NAMALWA (cell line): ENCODE results near the gene AADACL4.
"Not testable (repeated sequence)": the region's sequence is repeated elsewhere in the genome, so short reads cannot be mapped to it uniquely, and the experiment has no call there.

Experiments
- DNase-seq: peaks from one replicate; pipeline ENCODE4 v3.0.0-alpha.2; 2015; ENCODE audit warnings: low spot score

Gene AADACL4

DNA sequence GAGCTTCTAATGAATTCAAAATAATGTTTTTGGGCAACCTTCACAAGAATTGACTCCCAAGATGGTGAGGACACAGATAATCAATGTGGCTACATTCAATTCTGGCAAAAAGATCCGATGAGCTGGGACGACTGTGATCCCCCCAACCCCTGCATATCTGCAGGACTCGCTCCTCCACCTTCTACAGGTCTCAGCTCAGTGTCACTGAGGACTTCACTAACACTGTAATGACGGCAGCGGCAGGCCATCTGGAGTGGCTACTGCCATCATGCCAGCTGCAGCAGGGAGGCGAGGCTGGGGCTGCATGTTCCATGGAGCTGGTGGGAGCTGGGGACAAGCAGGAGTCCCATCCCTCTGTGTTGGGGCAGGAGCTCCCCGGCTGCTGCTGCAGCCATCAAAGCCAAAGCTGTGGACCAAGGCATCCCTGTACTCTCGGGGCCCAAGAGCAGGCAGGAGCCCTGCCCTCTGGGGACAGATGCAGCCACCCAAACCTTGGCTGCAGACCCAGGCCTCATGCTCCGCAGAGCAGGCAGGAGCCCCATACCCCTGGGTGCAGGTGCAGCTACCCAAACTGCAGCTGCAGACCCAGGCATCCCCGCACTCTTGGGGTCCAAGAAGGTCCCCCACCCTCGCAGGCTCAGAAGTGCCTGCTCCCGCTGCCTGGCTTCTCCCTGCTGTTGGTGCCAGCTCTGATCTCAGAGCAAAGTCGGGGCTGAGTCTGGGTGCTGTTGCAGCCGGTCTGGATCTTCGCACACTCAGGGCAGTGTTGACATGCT is 13.7 kb upstream of the AADACL4 start:
- DNase-seq, result no peak

DNA sequence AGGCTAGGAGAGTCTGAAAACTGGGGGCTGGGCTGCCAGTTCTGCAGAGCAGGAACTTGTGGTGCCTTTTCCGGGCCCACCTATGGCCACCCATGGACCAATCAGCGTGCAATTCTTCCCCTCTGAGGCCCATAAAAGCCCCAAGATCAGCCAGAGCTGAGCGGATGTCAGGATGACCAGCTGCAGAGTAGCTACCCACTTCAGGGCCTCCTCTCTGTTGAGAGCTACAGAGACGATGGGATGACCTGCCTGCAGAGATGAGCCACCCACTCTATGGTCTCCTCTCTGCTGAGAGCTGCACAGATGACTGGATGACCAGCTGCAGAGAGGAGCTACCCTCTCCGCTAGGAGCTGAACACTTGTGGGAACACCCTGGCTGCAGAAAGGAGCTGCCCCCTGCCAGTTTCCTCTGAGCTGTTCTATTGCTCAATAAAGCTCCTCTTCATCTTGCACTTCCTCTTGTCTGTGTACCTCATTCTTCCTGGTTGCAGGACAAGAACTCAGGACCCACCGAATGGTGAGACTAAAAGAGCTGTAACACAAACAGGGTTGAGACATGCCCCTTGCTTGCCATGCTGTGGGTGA is 12.8 kb upstream of the AADACL4 start:
- DNase-seq, result no peak

DNA sequence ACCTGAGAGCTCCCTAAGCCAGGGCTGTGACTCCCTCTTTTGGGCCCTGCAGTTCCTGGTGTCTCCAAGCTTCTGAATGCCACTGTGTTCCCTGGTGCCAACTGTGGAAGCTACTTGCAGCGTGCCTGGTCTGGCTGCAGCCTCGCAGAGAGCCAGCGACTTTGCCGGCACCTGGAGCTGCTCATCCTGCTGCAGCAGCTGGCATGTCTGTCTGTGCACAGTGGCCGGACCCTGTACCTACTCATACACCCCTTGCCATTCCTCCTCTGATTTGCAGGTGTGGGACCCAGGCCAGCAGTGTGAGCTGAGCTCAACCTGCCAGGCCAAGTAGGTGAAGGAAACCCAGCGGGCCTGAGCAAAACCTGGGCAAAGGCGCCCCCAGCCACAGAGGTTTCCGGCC is 12.3 kb upstream of the AADACL4 start:
- no peak for DNase-seq

DNA sequence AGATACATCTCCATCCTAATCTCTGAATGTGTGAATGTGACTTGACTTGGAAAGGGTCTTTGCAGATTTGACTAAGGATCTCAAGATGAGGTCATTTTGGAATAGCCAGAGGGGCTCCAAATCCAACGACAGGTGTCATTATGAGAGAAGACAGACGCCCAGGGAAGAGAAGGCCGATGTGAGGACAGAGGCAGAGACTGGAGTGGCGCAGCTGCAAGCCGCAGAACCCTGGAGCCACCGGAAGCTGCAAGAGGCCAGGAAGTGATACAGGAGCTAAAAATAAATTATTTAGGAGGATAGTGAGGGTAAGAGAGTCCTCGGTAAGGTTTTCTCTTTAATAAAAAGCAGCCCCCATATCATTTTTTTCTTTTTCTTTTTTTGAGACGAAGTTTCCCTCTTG is 9.7 kb upstream of the AADACL4 start:
- no peak for DNase-seq

DNA sequence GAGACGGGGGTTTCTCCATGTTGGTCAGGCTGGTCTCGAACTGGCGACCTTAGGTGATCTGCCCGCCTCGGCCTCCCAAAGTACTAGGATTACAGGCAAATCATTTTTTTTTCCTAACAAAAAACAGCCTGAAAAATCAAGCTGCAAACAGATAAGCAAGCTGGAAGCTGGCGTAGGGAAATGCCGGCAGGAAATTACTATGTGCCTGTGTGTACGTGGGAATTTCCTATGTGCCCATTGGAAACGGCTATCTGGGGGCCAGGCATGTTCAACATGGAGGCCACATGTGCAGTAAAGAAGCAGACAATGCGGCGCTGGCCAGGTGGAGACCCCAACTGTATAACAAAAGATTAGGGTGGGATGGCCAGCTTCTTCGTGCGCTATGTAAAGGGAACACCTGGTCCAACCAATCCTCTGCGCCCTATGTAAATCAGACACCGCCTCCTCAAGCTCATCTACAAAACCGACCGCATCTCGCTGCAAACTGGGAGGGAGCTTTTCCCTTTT is 9.1 kb upstream of the AADACL4 start:
- no peak for DNase-seq

DNA sequence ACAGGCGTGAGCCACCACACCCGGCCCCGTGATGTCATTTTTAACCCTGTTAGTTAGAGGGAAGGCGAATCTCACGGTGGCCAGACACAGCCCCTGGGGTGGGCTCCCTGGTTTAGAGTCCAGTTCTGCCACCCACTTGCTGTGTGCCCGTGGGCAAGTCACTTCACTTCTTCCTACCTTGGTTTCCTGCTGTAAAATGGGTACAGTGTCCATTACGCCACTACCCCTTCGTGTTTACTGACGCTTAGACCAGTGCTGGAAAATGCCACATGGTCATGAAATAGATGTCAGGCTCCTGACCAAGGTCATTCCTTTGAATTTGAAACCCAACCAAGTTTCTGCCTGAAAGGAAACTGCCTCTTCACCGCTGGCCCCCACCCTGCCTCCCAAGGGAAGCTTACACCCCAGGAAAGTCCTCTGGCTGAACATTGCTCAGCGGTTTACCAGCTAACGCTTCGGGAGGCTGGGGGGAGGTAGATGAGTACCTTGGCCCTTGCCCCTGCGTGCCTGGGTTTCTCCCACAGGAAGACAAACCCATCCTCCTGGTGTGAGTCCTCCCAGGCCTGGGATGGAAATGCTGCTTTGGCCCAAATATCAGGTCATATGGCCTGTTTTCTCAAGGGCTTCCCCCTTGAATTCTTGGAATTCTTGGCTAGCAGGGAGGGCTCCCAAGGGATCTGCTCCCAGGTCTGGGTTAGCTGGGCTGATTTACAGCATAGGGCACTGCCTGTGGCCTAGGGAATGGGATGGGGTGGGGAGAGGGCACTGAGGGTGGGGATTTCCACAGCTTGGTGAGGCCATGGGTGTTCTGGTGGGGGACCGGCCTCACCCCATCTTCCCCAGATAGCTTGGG is 7.6 kb upstream of the AADACL4 start:
- DNase-seq, result no peak

DNA sequence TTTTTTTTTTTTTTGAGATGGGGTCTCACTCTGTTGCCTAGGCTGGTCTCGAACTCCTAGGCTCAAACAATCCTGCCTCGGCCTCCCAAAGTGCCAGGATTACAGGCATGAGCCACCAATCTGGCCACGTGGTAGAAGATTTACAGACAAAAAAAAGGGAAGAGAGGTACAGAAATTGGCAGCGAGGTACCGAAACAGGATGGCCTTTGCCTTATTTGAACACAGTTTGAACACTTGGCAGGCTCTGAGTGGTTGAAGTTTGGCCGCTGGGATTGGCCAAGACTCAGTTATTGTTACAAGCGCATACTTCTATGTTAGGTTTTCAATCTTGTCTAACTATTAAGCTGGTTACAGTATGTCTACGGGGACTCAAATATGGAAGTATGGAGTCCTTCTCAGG is 6.2 kb upstream of the AADACL4 start:
- no peak for DNase-seq

DNA sequence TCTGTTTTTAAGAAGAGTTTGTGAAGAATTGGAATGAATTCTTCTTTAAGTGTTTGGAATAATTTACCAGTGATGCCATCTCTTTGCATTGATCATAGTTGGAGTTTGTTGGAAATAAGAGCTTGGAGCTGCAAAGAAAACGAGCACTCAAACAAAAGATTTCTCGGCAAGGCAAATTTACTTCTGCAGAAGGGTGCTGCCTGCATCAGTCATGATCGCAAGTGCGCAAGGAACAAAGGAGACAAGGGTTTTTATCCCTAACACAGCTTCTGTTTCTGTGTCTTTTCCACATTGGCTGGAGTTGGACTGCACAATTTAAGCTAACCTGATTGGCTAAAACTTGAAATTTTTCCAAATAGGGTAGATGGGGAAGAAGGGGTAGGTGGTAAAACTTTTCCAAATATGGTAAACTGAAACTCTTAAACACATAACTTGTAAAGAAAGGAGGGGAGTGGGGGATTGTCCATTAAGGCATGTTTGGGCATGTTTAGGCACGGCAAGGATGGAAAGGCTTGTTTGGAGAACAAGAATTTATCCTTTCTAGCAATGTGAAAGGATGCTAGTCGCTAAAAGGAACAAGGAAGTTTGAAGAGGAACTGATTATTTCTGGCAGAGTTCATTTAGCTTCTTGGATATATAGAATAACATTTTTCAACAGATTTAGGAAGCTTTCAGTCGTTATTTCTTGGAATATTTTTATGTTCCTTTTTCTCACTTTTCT is 3.5 kb upstream of the AADACL4 start:
- no peak for DNase-seq

DNA sequence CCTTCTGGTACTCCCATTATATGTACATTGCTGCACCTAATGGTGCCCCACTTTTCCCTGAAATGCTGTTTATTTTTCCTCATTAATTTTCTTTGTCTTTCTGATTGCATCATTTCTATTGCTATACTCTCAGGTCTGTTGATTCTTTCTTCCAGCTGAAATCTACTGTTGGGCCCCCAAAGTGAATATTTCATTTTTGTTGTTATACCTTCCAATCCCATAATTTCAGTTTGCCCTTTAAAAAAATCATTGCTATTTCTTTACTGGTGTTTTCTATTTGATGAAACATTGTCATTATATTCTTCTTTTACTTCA is 3.0 kb upstream of the AADACL4 start:
- no peak for DNase-seq

DNA sequence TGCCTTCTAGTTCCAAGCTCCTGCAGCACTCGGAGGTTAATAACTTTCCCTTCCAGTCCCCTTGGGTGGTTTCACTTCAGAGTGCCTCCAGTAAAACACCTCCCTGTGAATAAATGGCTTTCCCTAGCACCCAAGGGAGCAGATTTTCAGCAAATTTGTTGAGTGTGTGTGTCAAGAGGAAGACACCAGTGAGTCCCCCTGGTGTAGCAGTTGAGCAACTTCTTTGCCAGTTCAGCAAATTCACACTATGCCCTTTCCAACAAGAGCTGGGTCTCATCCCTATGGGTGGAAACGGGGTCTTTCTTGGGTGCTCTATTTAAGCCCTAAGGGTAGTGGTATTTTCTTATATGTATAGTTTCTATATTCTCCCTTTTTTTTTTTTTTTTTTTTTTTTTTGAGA is 806 bp upstream of the AADACL4 start:
- no peak for DNase-seq

DNA sequence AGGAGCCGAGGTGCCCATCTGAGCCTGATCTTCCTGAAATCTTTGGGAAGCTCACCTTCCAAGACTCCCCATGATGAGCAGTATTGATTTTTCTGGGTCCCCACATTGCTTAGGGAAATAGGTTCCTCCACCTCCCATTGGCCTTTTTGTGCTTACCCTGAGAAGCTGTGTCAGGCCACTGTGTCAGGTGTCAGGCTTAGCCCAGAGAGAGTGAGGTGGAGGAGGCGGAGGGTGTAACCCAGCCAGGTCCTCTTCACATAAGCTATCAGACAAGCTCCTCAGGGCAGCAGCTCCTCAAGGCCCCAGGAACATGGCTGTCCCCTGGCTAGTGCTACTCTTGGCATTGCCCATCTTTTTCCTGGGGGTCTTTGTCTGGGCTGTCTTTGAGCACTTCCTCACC is 352 bp downstream of the AADACL4 start:
- DNase-seq, result no peak

DNA sequence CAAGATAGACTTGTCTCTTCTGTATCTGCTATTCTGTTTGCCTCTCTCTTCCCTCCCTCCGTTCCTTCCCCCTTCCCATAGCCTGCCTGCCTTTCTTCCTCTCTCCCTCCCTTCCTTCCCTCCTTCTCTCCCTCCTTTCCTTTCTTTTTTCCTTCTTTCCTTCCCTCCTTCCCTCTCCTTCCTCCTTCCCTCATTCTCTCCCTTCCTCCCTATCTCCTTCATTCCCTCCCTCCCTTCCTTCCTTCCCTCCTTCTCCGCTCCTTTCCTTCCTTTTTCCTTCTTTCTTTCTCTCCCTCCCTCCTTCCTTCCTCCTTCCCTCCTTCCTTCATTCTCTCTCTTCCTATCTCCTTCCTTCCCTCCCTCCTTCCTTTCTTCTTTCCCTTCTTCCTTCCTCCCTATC is 944 bp downstream of the AADACL4 start:
- DNase-seq, result no peak

DNA sequence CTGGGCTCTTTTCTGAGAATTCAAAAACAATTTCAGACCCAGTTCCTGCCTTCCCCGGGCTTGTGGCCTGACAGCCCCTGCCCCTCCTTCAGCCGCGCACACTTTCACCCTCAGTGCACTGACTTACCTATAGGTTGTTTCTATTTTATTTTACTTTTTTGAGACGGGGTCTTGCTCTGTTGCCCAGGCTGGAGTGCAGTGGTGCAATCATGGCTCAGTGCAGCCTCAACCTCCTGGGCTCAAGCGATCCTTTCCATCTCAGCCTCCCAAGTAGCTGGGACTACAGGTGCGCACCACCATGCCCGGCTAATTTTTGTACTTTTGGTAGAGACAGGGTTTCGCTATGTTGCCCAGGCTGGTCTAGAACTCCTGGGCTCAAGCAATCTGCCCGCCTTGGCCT is 1.5 kb downstream of the AADACL4 start:
- DNase-seq, result not testable (repeated sequence)

DNA sequence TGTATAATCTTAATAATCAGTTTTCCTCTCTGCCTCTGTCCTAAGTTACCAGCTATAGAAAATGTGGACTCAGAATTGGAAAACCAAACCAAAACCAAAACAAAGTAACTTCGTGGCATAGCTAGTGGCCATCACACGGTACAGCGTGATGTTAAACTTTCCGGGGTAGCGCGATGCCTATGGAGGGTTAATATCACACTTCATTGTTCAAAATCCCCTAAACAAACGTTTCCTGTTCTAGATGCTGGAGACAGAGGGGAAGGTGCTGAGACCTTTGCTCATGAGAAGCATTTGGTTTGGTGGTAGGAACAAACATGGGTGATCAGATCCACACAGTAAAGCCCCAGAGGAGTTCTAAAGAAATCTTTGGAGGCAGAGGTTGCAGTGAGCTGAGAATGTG is 4.9 kb downstream of the AADACL4 start:
- DNase-seq, result no peak

DNA sequence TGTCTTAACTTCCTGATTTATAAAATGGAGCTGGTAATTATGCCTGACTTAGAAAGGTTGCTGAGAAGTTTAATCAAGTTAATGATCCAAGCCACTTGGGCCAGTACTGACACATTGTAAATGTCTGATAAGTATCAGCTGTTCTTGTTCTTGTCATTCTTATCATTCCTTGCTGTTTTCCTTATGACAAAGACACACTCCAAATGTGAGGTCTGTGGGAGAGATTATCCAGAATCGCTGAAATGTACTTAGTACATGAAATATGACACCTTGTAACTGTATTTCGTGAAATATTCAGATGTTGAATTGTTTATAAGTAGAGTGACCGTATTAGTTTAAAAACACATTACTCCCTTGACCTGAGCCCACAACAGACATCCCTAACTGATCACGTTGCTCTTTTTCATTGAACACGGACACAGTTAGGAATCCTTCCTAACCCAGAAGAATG is 6.1 kb downstream of the AADACL4 start:
- DNase-seq, result no peak

DNA sequence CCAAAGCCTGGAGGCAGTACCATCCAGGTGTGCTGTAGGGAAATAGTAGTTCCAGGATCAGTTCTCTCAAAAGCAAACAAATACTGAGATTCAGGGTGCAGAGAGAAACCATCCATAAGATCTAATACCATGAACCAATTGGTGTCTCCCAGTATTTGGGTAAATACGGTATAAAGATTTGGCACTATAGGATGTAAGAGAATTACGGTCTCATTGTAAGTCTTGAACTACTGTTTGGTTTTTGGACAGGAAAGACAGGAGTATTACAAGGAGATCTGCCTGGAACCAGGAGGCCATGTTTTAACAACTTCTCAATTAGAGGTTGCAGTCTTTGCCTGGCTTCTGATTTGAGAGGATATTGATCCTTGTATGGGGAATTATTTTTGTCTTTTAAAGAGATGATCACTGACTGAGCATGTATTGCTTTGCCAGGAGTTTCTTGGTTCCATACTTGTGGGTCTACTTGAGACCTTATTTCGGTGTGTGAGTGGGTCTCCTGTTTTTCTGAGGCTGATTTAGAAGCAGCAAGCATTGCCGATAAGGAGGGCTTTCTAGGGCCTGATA is 10.2 kb downstream of the AADACL4 start:
- DNase-seq, result peak; percentile 24

DNA sequence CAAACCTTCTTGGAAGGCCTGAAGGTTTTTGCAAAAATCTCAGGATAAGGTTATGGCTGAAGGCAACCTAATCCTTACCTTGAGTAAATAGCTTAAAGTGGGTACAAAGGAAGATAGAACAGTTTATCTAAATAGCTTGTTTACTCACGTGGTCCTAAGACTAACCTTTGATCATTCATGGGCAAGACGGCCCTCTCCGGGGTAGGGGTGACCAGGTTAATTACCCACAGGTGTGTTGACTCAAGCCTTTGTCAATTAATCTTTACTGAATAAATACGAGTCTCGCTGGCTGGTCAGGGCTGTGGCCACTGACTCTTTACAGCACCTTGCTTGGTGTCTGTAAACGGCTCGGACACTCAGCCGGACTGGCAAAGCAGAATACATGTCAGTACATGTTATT is 10.8 kb downstream of the AADACL4 start:
- no peak for DNase-seq

DNA sequence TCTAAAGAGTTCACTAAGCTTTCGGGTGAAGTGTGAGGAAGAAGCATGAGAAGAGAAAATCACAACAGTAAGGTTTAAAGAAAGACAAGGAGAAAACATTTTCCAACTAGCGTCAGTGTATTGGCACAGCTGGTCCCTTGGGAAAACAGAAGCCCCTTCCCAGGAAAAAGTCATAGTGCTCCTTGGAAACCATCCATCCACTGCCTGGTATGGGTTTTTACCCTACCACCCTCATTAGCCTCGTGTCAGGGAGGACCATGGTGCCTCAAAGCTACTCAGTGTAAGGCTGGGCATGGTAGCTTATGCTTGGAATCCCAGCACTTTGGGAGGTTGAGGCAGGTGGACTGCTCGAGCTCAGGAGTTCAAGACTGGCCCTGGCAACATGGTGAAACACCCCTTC is 12.7 kb downstream of the AADACL4 start:
- no peak for DNase-seq

DNA sequence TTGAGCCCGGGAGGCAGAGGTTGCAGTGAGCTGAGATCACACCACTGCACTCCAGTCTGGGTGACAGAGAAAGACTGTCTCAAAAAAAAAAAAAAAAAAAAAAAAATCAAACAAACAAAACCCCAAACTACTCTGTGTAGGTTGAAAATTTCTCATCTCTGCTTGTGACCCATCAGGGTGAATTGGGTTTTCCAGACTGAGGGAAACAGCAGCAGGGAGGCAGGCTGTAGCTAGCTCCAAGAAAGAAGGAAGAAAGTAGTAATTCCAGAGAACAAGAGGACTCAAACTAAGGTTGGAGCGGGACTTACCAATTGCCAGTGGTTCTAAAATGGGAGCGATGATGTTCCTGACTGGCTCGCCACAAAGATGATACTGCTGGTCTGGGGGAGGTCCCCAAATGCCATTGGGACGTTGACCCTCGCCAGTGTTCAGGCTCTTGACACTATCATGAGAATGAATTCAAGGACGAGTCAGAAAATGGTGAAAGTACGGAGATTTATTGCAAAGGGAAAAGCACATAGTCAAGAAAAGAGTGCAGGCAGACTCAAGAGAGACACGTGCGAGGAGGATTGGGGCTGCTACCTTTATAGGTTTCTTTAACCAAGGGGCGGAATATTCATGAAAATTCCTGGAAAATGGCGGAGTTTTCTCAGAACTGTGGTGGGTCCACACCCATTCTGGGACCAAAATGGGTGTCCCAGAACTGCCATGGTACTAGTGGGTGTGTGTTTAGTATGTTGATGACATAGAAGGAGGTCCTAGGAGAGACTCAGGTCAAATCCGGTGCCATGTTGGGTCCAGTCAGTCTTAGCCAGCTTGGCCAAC is 13.4 kb downstream of the AADACL4 start:
- no peak for DNase-seq

DNA sequence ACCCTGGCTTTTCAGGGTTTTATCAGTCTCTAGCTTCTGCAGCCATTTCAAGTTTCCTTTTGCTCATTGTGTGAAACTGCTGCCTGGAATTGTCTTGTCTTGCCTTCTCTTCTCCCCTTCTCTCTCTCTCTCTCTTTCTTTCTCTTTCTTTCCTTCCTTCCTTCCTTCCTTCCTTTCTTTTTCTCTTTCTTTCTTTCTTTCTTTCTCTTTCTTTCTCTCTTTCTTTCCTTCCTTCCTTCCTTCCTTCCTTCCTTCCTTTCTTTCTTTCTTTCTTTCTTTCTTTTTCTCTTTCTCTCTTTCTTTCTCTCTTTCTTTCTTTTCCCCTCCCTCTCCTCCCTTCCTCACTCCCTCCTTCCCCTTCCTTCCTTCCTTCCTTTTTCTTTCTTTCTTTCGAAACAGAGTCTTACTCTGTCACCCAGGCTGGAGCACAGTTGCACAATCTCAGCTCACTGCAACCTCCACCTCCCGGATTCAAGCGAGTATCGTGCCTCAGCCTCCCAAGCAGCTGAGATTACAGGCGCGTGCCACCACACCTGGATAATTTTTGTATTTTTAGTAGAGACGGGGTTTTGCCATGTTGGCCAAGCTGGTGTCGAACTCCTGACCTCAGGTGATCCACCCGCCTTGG is 14.1 kb downstream of the AADACL4 start:
- not testable (repeated sequence) for DNase-seq
